Esophagus squamous epithelium (tissue), 4 donors: ENCODE measurements around the gene ANO6.

ENCODE experiments used
- POLR2A ChIP-seq, 4 donors: fragments of 450-650 bp; IDR thresholded peaks; one replicate each; pipeline ENCODE4 v1.6.1; 2017; ENCODE audit warnings: antibody characterized with exemption in 4 of 4, mild to moderate bottlenecking in 4 of 4, moderate library complexity in 3 of 4
- TF ChIP-seq, protein P1 (sequence below), 6 experiments: fragments of 450-650 bp in 4 of 6; fragments of 200-600 bp in 2 of 6; sonication (generic) in 2 of 6; IDR thresholded peaks; one replicate each; pipeline ENCODE4 v1.5.1; 2016 to 2019; ENCODE audit warnings: antibody characterized with exemption in 6 of 6, mild to moderate bottlenecking in 4 of 6, moderate library complexity in 4 of 6

DNA sequence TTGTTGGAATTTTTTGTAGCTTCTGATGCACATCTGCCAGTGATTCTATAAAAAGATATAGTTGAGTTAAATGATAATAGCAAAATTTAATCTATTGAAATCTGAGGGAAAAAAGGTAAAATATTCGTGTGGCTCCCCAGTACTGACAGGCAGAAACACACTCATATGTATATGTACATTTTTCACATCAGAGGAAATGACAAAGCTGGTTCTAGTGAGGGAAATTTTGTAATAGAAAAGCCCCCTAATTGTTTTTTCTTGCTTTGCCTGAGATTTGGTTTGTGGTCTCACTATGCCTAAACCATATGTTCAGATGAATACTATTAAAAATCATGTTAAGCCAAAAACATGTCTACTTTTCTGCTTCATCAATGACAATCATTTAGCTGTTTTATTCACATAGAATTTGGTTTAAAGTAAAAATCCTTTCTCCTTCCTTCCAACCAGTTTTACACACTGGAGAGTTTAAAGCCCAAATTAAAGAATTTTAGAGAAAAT is 203.5 kb downstream of the ANO6 start:
- TF ChIP-seq, protein P1, sequence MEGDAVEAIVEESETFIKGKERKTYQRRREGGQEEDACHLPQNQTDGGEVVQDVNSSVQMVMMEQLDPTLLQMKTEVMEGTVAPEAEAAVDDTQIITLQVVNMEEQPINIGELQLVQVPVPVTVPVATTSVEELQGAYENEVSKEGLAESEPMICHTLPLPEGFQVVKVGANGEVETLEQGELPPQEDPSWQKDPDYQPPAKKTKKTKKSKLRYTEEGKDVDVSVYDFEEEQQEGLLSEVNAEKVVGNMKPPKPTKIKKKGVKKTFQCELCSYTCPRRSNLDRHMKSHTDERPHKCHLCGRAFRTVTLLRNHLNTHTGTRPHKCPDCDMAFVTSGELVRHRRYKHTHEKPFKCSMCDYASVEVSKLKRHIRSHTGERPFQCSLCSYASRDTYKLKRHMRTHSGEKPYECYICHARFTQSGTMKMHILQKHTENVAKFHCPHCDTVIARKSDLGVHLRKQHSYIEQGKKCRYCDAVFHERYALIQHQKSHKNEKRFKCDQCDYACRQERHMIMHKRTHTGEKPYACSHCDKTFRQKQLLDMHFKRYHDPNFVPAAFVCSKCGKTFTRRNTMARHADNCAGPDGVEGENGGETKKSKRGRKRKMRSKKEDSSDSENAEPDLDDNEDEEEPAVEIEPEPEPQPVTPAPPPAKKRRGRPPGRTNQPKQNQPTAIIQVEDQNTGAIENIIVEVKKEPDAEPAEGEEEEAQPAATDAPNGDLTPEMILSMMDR (IDR thresholded peaks at IDR 0.05) = no peak
- no peak for TF ChIP-seq POLR2A (IDR thresholded peaks at IDR 0.05)
